ENCODE measurements around the gene ACER3.

GRCh38 chr11:76849376-76849775, 11.3 kb upstream of the ACER3 start:
- TF ChIP-seq CTCF (IDR thresholded peaks at IDR 0.05) (no peak), POLR2AphosphoS5 (IDR thresholded peaks at IDR 0.05) (no peak), POLR2A (IDR thresholded peaks at IDR 0.05) (no peak)

All from gastroesophageal sphincter (tissue), 3 donors.